GM18498 (cell line): ENCODE data around the gene DEFB110.
A peak's percentile ranks its signal among the peaks of the same experiment; 100 is the strongest.

Experiments used
- ATAC-seq: cut with Tn5 transposase; IDR thresholded peaks from one replicate; pipeline ENCODE4 v1.9.1; 2021; ENCODE audit warnings: mild to moderate bottlenecking, moderate library complexity; ENCODE audit not compliant: unreplicated experiment

The DEFB110 gene

DNA sequence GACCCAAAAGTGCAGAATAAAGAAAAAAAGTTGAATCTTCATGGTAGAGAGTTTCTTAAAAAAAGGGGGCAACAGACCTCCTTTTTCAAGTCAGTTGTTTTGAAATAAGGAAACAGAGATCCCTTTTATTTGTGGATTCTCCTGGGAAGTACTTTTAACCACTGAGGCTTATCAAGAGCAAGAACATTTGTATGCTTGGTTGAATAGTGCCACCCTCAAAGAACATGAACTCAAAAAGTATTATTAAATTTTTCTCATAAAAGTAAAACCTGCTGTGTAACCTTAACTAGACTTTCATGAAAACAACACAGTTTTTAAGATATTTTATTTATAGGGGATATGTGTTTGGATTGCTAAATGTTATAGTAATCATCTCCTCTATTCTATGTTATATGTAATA is at the start of gene DEFB110:
TSS of gene DEFB110 (minus strand) at position 101 of the 400 bp plus-strand sequence. CDS start at position 42, 59 bp downstream.
- no peak for ATAC-seq

DNA sequence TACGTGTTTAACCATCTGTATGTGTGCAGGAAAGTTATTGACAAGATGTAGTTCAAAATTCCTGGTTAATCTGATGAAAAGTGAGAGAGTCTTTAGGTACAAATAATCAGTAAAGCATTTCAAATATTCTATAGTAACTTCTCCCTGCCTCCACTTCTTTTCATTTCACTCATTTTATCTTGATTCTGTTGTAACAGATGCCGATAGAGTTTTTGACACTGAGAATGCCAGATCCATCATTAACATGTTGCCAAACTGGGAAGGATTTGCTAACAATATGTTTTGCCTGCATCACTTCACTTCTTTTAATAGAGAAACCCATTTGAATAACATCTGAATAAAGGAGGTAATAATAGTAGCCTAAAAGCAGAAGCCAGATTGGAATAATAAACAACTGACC is 48.3 kb upstream of the DEFB110 start:
- no peak for ATAC-seq

DNA sequence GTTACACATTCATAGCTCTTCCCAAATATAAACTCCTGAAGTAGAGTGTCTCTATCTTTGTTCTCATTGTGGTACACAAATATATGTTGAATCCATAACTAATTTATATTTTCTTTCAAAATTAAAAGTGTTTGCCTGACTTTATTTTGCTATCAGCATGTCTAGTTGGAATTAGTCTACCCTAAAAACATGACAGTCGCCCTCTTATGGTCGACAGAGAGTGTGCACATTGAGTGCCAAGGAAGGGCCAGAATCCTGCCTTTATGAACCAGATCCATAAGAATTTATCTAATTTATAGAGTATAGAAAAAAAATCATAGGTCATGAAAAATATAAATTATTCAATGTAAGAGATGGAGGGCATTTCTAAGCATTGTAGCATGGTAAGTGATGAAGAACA is 40.3 kb upstream of the DEFB110 start:
- no peak for ATAC-seq

DNA sequence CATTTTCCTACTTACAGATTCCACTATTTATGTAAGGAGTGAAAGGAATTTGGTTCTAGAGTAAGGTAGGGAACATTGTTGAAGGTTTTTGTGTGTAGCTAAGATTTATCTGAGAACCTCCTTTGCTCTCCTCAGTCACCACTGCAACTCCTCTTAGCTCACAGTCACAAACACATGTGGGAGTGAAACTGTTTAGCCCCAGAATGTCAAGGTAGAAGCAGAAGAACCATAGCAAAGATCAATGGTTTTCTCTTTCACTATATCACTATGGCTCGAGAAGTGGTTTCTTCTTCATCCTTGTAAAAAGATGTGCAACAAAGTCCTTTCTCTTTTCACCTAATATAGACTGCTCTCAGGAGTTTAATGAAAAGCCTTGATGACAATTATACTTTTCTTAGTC is 34.4 kb upstream of the DEFB110 start:
- ATAC-seq, result no peak

DNA sequence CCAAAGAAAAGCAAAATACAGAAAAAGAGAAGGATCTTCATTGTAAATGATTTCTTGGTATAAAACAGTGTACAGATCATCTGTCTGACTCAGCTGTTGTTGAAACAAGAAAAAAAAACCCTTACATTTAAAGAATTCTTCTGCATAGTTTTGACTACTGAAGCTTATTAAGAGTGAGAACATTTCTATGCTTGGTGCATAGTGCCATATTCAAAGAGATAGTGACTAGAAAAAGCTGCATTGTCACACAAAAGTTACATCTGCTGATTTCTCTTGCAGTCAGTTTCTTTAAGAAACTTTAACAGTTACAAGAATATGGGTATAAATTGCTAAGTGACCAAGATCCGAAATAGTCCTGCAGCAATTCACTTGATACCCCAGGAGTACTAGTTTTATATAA is 28.0 kb upstream of the DEFB110 start, which contains the start of gene DEFB112:
TSS of gene DEFB112 (minus strand) at position 101 of the 400 bp plus-strand sequence. CDS start at position 41, 60 bp downstream.
- no peak for ATAC-seq

DNA sequence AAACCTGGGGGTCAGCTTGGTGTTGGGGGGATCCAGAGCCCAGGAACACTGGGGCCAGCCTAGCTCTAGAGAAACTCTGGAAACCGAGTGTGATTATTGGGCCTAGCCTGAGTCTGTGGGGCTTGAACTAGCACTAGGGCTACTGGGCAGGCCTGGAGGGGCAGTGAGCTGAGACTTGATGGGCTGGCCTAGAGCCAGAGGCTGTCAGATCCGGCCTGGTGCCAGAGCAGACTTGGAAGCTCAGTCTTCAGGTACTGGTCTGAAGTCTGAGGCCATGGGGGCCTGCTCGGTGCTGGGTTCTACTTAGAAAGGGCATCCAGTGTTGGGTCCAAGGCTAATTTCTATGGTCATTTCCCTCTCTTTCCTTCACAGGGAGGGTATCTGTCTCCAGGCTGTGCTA is 25.2 kb upstream of the DEFB110 start:
- no peak for ATAC-seq

DNA sequence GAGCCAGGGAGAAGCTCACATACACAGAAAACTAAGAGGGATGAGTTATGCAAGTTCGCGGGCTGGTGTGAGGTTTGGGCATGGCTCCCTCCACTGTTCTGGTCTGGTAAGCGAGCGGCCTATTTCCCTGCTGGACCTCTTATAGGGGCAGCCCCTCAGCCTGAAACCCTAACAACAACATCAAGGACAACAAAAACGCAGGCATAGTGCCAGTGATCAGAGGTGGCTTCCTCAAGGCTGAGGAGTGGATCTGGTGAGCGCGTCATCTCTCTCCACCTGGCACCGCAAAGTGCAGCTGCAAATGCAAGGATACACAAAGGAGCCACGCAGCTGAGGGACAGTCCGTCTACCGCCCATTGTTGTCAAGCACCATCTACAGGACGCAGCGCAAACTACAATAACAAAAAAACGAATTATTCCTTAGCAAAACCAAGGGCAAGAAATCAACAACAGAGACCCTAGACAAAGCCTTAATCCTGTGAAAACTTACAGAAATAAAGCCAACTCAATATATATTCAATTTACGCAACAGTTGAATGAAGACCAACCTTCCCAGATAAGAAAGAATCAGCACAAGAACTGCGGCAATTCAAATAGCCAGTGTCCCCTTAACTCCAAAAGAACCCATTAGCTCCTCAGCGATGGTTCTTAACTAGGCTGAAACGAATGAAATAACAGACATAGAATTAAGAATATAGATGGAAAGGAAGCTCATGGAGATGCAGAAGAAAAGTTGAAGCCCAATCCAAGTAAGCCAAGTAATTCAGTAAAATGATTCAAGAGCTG is 9.2 kb upstream of the DEFB110 start:
- ATAC-seq, result peak; percentile 44

DNA sequence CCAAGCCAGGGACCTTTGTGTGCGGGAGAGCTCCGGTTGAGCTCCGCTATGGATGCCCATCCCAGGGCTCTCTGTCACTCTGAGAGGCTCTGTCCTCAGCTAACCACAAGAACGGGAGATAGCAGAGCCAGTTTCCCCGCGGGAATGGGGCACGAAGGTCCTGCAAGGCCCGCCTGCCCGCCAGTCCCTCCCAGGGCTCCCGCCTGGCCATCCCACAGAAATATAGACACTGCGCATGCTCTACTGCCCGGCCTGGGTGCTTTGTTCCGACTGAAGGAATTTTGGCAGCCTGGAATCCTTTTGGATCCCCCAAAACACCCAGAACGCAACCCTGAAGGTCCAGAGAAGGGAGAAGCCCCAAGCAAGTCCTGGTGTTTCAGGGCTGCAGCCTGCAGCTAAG is 8.6 kb upstream of the DEFB110 start:
- no peak for ATAC-seq

DNA sequence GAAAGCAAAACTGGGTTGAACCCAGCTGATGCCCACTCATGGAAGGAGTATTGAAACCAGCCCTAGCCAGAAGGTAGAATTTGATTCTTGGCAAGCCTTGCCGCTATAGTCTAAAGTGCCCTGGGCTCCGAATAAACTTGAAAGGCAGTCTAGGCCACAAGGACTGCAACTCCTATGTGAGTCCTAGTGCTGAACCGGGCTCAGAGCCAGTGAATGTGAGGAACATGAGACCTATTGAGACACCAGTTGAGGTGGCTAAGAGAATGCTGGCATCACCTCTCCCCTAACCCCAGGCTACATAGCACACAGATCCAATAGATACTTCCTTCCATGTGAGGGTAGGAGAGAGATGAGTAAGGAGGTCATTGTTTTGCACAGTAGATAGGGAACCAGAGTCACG is 3.5 kb upstream of the DEFB110 start:
- no peak for ATAC-seq

DNA sequence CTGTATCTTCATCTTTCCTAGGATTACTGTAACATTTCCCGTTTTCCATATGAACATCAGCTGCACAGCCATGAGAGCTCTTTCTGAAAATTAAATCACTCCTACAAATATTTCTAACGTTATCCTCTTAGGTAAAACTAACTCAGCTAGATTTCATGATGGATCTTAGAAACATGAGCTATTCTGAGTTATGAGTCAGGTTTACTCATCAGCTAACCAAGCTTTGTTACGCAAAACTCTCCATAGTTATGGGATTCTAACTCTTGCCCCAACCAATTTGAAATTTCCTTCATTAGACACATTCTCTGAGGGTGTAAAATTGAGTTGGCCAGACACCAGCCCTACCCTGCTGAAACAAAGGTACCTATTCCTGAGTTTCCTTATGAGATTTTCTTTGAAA is 14.0 kb downstream of the DEFB110 start:
- ATAC-seq, result no peak

DNA sequence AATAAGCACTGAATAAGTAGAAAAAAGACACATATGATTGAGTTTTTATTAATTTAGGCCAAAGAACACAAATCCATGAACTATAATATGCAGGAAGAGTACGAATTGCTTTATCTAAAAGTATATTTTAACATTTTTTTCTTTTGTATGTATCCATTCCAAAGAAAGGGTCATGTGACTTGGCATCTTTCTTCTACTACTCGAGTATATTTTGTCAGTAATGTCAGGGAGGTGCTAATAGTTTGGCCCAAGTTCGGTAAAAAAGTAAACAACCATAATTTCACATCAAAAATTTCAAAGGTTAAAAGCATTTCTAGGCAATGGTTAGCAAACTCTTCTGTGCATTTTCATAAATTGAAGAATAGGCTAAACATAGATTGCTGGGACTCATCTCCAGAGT is 18.7 kb downstream of the DEFB110 start:
- no peak for ATAC-seq

DNA sequence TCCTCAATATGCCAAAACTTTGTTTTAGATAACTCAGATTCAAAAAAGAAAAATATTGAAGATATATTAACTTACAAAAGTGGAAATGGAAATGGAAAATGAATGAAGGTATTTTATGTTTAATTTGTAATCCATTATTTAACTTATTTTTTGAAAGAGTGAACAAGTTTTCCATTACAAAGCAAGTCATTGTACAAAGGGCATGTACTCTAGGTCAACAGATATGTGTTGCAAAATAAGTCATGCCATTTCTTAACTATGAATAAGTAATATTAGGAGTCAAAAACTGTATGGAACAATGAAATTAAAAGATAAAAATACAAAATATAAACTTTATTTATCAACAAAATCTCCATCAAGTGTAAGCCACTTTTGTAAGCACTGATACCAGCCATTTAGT is 26.5 kb downstream of the DEFB110 start:
- ATAC-seq, result no peak

DNA sequence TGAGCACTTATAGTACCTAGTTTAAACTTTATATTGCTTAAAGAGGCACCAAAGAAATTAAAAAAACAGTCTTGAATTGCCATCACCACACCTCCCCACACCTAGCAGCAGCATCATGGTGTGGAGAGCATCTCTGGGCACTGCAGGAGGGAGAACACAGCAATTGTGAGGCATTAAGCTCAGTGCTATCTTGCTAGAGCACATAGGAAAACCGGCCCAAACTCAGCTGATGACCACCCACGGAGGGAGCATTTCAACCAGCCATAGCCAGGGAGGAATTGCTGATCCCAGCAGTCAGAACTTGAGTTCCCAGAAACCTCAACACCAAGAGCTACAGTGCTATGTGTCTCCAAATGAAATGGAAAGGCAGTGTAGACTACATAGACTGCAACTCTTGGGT is 32.9 kb downstream of the DEFB110 start:
- no peak for ATAC-seq

DNA sequence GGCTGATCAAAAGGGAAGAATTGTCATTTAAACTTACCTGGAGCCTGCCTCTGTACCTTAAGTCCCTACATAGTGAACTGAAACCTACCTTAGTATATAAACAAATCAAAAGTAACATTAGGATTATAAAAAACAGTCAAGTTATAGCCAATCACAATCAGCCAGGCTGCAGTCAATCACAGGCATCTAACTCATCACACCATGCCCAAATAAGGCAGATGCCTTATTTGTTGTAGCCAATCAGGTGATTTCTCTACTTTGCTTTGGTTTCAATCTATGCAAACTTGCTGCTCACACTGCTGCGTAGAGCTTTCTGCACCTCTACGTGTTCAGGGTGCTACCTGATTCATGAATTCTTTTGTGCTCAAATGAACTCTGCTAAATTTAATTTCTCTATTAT is 34.0 kb downstream of the DEFB110 start:
- ATAC-seq, result no peak

DNA sequence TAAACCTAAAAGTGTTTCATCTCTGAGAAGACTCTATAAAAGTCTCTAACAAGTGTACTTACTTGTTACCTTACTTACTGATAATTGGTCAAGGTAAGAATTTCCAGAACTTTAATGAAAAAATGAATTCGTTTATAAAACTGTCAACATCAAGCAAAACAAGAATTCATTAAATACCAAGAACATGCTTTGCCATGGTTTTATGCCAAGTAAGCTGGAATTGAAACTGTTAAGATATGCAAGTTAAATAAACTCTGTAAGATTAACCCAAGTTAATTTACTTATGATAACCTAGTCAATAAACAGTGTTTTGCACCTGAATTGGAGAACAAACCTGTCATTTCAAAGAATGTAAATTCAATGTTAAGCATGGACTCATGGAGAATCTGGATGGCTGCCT is 35.2 kb downstream of the DEFB110 start:
- no peak for ATAC-seq

DNA sequence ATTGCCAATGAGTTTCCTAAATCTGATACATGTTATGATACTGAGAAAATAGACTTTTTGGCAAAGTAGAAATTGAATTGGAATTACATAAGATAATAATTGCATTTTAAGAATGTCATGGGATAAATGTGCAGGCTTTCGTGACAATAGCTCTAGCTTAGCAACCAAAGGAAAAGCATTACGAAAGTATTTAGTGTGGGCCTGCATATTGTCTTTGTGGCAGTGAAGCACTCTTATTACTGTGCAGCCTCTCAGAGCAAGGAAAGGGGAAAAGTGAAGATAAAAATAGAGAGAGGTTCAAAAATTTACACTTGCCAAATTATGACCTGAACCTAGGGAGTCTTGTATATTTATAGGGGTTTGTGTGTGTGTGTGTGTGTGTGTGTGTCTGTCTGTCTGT is 39.7 kb downstream of the DEFB110 start:
- ATAC-seq, result no peak

DNA sequence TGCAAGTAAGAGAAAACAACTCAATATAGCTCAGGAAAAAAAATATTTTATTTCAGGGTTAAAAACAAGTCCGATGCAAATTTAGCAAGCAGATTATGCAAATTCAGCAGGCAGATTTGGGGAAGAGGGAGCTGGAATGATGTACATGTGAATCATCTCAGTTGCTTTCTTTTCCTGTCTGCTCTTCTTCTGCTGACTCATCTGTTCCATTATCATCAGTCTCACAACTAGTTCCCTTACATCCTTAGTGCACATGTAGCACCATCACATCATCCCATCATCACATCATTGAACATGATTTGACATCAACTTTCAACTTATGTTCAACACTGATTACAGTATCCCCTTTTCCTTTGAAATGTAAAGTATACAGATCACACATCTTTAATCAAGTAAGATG is 40.9 kb downstream of the DEFB110 start:
- ATAC-seq, result peak; percentile 50

DNA sequence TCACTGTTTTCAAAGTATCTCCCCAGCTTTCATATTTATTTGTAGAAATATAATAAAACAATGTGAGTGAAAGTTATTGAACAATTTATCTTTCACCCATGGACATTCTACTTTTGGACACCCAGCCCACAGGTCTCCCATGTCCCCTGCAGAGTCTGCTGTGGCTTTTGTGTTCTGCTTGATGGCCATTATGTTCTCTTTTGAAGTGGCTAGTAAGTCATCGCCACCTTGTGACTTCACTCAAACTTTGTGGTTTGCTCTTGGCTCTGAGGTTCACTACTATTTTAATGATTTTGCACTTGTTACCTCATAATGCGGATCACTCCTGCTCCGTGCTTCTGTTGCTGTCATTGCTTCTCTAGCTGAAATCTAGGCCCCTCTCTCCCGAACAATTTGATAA is 42.2 kb downstream of the DEFB110 start:
- no peak for ATAC-seq

DNA sequence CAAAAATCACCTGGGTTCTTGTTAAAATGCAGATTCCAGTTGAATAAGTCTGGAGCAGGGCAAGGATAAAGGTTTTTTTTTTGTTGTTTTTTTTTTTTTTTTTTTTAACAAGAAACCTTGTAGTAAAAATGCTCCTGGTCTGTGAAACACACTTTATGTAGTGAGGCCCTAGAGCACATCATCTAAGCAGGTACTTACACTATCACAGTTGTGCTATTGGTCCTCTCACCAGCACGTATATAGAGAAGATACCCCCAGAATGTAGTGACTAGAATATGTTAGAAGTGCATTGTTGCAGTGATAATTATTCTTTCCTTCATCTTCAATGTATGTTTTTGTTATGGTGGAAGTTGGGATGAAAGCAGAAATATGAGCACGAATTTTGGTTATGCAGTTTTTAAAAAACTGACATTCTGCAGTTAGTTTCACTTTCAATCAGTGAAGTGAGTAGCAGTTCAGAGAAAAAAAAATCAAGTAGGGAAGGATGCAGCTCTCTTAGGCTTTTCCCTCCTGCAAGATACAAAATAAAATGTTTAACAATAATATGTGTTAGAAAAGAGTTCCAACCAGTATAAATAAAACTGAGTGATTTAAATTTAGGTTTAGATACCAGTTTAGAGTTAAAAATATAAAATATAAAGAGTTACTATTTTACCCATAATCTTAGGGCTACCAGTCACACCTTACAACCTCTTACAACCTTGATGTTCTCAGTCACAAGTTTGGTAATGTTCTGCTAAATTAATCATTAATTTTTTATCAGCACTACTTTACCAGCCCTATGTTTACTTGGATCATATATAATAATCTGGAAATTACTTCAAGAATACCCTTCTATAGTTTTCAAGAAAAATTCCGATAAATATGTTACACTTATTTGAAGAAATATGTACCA is 43.2 kb downstream of the DEFB110 start:
- ATAC-seq, result peak; percentile 65

DNA sequence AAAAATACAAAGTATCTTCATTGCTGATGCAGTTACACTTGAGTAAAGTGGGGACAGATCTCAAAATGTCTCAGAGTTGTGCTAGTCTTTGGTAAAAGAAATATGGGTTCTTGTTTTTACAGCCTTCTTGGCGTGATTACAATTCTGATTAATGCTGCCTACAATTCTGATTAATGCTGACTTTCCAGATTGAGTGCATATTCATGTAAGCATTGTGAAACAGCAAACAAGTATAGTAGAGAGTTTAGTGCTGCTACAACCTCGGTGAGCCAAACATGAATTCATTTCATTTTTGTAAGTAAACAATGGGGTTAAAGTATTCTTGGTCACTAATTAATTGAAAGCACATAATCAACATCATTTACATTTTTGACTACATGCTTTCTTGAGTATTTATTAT is 52.2 kb downstream of the DEFB110 start, which contains the start of gene DEFB113:
TSS of gene DEFB113 (minus strand) at position 21 of the 400 bp plus-strand sequence. CDS start at position 21, 0 bp downstream.
- no peak for ATAC-seq
